Prostate gland (tissue), 2 donors: ENCODE data around the gene SPRR2E.

ENCODE experiments used
- POLR2AphosphoS5 ChIP-seq: sonication (generic); formaldehyde crosslinking; IDR thresholded peaks from one replicate; pipeline ENCODE4 v1.6.1; 2017; ENCODE audit warnings: antibody characterized with exemption
- TF ChIP-seq, protein P1 (sequence below), 4 experiments: fragments of 200-600 bp in 2 of 4; fragments of 450-650 bp in 2 of 4; sonication (generic) in 2 of 4; IDR thresholded peaks; 1 replicate in 3 of 4; 2 replicates in 1 of 4; pipeline ENCODE4 v1.5.1; 2016 to 2019; ENCODE audit warnings: antibody characterized with exemption in 4 of 4, mild to moderate bottlenecking in 2 of 4, moderate library complexity in 2 of 4

DNA sequence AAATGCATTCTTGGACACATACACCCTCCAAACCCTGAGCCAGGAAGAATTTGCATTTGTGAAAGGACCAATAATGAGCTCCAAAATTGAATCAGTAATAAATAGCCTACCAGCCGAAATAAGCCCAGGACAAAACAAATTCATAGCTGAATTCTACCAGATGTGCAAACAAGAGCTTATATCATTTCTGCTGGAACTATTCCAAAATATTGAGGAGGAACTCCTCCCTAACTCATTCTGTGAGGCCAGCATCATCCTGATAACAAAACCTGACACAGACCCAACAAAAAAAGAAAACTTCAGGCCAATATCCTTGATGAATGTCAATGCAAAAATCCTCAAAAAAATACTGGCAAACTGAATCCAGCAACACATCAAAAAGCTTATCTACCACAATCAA, 6.7 kb downstream of the SPRR2E start:
- TF ChIP-seq POLR2AphosphoS5, result no peak
- TF ChIP-seq, protein P1, sequence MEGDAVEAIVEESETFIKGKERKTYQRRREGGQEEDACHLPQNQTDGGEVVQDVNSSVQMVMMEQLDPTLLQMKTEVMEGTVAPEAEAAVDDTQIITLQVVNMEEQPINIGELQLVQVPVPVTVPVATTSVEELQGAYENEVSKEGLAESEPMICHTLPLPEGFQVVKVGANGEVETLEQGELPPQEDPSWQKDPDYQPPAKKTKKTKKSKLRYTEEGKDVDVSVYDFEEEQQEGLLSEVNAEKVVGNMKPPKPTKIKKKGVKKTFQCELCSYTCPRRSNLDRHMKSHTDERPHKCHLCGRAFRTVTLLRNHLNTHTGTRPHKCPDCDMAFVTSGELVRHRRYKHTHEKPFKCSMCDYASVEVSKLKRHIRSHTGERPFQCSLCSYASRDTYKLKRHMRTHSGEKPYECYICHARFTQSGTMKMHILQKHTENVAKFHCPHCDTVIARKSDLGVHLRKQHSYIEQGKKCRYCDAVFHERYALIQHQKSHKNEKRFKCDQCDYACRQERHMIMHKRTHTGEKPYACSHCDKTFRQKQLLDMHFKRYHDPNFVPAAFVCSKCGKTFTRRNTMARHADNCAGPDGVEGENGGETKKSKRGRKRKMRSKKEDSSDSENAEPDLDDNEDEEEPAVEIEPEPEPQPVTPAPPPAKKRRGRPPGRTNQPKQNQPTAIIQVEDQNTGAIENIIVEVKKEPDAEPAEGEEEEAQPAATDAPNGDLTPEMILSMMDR (IDR thresholded peaks at IDR 0.05), result no peak
